Measurements from ENCODE around the gene UST. TPM values are rescaled to one million over a fixed set of nuclear protein-coding genes. Genes with fewer than 3 reads are reported as not detected.
"Not testable (repeated sequence)": the region's sequence is repeated elsewhere in the genome, so short reads cannot be mapped to it uniquely, and the experiment has no call there.

UST gene
- polyA plus RNA-seq, 5 donors: 6.5 to 9.8 (median 9.0) TPM

DNA sequence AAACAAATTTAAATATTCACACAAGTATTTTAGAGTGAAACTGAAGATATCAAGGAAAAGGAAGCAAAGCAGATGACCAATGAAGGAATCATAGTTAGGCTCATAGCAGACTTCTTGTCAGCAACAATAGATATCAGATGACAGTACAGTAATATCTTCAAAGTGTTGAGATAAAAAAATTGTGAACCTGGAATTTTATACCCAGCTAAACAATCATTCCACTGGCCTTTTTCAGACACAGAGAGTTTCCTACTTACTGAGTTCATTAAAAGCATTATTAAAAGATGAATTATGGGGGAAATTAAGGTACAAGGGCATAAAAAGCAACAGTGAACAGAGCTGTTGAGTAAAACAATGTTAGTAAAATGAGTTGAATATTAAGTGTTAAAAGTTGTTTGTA lies 254.6 kb downstream of the UST start:
- DNase-seq: no peak

DNA sequence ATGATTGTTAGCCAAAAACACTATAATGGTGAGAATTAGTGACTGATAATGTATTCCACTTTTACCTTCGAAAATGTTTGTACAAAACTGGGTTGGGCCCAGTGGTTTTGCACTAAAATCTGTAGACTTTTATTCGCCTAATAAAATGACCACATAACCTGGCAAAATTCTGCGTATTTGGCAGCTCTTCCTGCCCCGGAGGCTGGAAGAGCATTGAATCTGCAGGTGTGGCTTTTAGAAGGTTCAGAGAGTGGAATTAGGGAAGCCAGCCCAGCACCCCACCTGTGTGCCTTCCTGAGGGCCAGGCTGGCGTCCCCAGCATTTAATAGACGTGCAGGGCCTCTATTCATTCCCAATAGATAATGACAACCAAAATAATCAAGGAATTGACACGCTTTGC lies 256.7 kb downstream of the UST start:
- no peak for DNase-seq

- no peak for DNase-seq
Observed at GRCh38 chr6:149004664-149005063, 257.8 kb downstream of the UST start.

GRCh38 chr6:149006236-149006635 lies 259.4 kb downstream of the UST start:
- not testable (repeated sequence) for DNase-seq

DNA sequence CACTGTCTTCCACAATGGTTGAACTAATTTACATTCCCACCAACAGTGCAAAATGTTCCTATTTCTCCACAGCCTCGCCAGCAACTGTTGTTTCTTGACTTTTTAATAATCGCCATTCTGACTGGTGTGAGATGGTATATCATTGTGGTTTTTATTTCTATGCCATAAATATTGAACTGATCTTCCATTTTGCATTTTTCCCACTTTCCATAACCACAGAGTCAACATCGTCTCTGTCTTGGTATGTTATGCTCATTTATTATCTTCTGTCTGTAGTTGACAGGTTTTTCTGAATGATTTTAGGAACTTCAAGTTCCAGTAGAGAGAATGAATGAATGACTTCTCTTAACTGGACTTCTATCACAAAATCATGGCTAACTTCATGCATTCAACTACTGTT lies 259.8 kb downstream of the UST start:
- DNase-seq: no peak

GRCh38 chr6:149007846-149008245 lies 261.0 kb downstream of the UST start:
- no peak for DNase-seq

- DNase-seq: no peak
Observed at GRCh38 chr6:149008741-149009140, 261.9 kb downstream of the UST start.

DNA sequence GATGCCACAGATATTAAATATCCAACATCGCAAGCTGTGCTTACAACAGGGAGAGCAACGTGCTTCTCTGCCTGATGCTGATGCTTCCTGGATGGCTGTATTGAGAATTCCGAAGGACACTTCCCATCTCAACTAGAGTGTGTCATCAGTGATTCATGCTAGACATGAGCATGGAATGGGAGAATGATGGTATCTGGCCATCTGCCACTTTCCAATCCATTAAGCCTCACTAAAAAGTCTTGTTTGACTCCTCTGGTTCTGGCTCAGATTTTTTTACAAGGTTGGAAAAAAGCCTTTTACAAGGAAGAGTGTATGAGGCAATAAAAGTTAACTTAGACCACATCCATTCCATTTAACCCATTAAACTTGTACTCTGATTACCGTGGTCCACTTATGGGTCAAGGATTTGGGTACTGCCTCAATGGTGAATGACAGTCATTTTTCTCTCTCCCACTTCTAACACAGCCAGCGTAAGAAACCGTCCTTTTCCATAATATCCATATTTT lies 265.3 kb downstream of the UST start:
- DNase-seq: no peak

DNA sequence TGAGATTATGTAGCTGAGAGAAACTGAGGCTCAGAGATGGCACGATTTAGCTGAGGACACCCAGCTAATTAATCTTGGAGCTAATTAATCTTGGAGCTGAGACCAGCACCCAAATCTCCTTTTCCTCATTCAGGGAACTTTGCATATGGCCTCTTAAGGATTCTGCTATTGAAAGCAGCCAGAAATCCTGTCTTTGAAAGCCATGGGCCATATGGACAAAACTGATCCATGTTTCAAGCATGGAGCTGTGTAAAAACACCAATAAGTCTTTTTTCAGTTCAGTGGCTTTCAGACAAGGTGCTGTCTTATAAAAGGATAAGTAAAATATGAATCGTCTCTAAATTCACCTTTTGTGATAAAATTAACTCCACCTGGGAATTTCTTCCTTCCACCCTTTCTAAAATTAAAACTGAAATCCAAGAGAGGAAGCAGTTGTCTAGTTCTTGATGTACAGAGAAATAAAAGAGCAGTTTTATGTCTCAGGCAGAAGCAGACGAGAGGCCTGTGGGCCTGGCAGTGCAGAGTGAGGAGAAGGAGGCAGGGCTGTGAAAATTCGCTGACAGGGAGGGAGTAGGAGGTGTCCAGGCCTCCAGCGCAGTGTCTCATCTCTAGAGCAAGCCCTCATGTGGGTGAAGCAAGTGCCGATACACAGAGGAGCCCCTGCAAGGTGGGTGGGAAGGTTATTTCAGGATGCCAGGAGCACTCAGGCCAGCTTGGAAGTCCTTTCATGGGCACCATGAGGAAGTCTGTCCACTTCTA lies 266.9 kb downstream of the UST start:
- DNase-seq: no peak

GRCh38 chr6:149014631-149015534 lies 268.1 kb downstream of the UST start:
- DNase-seq: peak; percentile 40 to 52

DNA sequence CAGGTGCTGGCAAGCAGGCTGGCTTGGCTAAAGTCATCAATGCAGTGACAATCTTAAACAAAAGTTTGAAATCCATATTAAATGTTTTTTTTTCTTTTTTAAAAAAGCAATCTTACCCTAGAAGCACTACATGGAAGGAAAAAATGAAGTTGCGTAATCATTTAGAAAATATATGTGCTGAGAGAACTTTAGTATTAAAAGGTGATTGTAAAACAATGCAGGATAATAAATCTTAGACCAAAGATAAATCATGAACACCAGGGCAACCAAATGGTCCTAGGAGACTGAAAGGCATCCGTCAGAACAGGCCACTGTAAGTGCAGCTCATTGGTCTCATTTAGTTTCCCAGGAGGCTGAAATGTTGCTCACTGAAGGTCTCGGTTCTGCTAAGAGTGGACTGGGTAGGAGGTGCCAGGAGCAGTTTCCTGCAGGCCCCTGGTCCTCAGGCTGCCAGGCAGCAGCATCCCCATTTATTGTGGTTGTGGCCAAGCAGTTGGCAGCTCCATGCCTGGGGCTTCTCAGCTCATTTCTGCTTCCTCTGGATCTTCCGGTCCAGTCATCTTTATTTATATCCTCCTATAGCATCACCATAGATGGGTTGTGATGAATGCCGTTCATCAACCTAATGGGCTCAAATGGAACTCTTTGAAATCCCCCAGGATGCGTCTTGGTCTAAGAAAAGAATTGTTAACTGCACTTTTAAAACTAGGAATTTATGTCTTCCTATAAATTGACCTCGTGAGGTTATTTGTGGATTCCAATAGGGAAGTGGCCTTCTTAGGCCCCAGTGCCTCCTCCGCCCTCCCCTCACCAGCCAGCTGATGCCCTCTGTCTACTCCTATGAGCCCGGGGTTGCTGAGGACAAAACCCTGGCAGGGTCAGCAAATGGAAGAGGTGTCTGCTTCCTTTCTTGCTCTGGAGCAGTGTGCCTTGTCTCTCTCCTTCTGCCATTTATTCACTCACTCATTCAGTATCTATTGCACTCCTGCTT lies 269.0 kb downstream of the UST start:
- DNase-seq: no peak

DNA sequence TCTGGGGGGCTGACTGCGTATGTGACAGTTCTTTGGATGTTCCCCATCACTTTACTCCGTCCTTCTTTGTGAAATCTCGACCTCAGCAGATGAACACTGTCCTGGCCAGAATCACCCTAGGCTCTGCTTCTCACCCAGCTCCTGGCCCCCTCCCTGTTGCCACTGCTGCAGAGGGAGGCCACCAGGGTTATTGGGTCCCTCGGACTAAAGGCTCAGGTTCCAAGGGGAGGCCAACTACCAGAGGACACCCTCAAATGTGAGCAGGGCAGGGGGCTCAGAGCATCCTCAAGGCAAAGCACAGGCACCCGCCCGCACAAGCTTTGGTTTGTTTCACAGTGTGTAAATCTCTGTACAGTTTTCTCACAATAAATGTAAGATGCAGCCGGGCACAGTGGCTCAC lies 269.9 kb downstream of the UST start:
- DNase-seq: no peak

GRCh38 chr6:149020319-149020718 lies 273.5 kb downstream of the UST start:
- no peak for DNase-seq

DNA sequence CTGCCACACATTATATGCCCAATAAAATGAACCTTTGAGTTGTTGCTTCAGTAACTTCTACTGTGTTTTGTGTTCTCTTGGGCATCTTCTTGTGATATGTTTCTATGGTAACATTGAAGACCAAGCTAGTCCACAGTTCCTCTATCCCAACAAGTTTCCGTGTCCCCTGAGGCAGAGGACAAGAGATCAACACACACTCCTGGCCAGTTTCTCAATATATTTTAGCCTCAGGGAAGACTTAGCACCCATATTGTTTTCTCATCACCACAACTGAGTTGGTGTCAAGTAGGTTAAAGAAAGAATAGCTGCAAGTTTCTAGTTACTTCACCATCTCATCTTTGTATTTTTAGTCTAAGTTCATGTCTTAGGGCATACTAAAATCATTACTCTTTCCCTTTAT lies 277.5 kb downstream of the UST start:
- DNase-seq: no peak

- no peak for DNase-seq
Observed at GRCh38 chr6:149025061-149025460, 278.2 kb downstream of the UST start.

DNA sequence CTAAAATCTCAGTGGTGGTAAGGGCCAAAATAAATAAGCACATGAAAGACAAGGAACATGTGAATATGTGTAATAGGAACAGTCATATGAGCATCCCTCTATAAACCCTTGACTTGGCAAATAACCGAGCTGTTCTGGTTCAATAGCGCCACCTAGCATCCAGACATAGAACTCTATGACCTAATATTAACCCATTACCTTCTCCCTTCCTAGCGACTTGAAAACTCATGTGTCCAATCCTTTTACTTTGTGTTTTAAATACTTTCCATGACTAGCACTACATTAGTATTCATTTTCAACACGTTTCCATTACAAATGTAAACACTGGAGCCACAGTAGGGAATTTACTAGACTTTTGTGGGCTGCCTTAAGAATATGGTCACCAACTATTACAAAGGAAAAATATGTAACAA lies 279.7 kb downstream of the UST start:
- DNase-seq: no peak

DNA sequence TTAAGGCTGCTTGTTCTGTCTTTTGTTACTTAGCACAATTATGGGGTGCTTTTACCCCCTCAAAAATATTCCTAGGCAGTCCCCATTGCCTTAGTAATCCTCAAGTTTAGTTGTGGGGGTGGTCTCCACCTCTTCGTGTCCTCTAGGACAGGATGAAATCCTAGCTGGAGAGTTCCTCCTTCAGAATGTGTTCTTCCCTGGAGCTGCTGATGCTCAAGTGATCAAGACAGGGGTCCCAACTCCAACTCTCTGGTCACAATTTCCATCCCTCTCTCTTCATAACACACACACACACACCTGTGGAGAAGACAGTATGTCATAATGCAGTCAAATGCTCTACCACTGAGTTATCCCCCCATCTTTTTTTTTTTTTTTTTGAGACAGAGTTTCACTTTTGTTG lies 280.7 kb downstream of the UST start:
- no peak for DNase-seq

DNA sequence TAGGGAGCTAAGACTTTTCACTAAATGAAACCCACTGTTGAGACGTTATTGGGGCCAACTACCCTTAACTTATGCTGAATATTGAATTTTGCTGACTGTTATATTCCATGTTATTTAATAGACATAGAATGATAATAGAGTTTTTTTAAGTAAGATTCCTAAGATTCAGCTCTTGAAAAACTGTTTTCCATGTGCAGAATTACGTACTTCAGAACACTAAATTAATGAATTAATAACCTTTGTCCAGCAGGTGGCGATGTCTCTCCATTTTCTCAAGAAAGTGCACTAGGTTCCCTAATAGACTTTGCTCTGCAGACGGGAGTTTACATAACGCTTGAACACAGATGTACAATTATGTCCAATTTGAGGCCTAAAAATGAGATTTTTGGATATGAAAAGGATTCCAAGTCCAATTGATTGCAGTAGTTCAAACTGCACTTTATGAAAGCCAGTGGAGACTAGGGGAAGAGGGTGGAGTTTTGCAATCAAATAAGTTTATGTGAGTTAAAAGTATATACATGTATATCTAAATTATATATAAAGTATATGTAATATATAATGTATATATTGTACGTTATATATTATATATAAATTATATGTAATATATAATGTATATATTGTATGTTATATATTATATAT lies 282.1 kb downstream of the UST start:
- DNase-seq: peak; percentile 81 to 86

DNA sequence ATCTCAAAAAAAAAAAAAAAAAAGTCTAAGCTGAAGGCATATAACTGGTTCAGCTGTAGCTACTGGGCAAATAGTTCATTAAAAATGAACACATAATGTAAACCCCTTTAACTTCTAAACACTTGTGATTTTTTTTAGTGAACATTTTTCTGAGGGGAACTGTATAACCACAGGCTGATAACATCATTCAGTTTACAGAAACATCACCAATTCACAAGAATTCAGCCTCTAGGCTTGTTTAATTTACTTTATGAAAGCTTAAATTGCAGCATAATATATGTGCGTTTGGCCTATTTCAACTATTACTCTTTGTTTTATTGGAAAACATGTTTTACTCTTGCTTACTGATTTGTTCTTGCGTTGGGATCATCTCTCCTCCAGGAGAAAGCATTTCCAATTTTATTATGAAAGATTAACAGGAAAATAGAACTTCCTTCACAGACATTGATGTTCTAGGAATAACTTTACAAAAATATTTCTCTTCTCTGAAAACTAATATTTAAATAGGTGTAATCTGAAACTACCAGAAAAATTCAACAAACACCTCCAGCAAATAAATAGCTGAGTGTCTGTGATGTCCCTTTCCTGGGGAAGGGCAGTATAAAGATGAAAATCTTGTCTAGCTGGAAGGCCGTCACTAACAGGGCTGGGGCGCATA lies 284.5 kb downstream of the UST start:
- DNase-seq: no peak

- no peak for DNase-seq
Observed at GRCh38 chr6:149031859-149032598, 285.2 kb downstream of the UST start.
